ENCODE measurements around the gene CATSPERB.
"Not testable (repeated sequence)": the region's sequence is repeated elsewhere in the genome, so short reads cannot be mapped to it uniquely, and the experiment has no call there.

Gene CATSPERB

DNA sequence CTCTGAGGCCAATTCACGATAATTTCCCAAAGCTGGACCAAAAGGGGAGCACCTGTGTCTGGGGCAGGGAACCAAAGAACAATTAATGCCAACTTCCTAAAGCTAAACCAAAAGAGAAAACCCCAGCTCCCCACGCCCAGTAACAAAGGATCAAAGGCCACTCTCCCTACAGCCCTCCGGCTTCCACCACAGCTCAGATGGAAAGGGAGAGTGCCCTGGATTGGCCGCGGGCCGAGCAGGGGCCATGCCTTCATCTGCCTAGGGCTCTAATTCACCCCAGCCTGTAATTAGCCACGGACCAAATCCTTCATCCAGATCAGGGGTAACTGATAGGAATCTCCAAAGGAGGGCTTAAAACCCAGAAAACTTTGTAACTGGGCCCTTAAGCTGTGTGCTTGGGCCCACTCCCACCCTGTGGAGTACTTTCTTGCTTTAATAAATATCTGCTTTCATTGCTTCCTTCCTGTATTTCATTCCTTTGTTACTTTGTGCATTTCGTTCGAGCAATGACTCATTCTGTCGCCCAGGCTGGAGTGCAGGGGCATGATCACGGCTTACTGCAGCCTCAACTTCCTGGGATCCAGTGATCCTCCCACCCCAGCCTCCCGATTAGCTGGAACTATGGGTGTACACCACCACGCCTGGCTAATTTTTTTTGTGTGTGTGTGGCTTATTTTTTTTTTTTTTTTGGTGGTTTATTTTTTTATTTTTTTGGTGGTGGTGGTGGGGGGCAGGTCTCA is 156.2 kb downstream of the CATSPERB start:
- DNase-seq: peak in 1 of 3 donors; percentile 8

- peak; percentile 61 to 78 (median 73) for DNase-seq
Observed at GRCh38 chr14:91573894-91574837, 157.7 kb downstream of the CATSPERB start.

DNA sequence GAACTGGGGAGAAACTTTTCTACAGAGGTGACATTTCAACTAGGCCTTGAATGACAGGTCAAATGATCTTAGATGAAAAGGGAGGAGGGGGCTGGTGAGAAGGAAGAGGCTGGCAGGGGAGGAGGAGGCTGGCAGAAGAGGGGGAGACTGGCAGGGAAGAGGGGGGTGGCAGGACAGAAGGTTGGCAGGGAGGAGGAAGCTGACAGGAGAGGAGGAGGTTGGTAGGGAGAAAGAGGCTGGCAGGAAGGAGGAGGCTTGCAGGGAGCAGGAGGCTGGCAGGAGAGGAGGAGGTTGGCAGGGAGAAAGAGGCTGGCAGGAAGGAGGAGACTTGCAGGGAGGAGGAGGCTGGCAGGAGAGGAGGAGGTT is 158.4 kb downstream of the CATSPERB start:
- DNase-seq: no peak

GRCh38 chr14:91570021-91570420 is 161.9 kb downstream of the CATSPERB start:
- no peak for DNase-seq

- DNase-seq: no peak
Observed at GRCh38 chr14:91569301-91569700, 162.6 kb downstream of the CATSPERB start.

- no peak for DNase-seq
Observed at GRCh38 chr14:91568626-91569025, 163.3 kb downstream of the CATSPERB start.

GRCh38 chr14:91567827-91568226 is 164.1 kb downstream of the CATSPERB start:
- DNase-seq: not testable (repeated sequence)

- no peak for DNase-seq
Observed at GRCh38 chr14:91555531-91555930, 176.4 kb downstream of the CATSPERB start.

GRCh38 chr14:91554535-91555332 is 177.2 kb downstream of the CATSPERB start:
- no peak for DNase-seq

DNA sequence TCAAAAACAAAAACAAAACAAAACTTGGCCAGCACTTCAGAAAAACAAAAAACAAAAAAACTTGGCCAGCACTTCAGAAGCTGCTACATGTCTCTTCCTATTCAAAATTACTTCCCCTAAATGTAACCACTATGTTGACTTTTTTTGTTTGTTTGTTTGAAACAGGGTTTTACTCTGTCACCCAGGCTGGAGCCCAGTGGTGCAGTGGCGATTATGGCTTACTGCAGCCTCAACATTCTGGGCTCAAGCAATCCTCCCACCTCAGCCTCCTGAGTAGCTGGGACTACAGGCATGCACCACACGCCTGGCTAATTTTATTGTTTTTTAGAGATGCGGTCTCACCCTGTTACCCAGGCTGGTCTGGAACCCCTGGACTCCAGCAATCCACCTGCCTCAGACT is 183.8 kb downstream of the CATSPERB start:
- DNase-seq: no peak

- DNase-seq: no peak
Observed at GRCh38 chr14:91545946-91546716, 185.8 kb downstream of the CATSPERB start.

DNA sequence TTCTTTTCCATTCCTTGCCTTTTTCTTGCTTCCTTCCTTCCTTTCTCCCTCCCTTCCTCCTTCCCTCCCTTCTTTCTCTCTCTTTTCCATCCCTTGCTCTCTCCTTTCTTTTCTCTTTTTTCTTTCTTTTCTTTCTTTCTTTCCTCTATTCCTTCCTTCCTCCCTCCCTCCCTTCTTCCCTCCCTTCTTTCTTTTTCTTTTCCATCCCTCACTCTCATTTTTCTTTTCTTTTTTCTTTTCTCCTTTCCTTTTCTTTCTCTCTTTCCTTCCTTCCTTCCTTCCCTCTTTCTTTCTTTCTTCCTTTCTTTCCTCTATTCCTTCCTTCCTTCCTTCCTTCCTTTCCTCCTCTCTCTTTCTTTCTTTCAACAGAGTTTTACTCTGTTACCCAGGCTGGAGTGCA is 186.7 kb downstream of the CATSPERB start:
- no peak for DNase-seq

DNA sequence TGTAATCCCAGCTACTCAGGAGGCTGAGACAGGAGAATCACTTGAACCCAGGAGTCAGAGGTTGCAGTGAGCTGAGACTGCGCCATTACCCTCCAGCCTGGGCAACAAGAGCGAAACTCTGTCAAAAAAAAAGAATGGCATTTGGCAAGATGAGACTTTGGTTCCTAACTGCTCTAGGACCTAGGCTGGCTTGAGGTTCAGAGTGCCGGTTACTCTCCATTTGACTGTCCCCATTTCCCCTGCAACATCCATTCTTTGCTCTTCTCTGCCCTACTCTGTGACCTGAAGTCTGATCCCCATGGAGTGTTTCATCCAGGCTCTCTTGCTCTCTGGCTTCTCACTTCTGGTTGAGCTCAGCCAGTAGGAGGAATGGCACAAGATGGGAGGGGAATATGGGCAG is 195.6 kb downstream of the CATSPERB start:
- no peak for DNase-seq

DNA sequence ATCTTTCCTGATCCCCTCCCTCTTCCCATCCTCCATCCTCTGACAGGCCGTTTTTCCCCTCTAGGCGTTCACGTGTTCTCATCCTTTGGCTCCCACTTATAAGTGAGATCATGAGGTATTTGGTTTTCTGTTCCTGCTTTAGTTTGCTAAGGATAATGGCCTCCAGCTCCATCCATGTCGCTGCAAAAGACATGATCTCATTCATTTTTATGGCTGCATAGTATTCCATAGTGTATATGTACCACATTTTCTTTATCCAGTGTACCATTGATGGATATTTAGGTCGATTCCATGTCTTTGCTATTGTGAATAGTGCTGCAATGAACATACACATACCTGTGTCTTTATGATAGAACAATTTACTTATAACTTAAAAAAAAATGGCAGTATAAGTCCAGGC is 197.8 kb downstream of the CATSPERB start:
- not testable (repeated sequence) for DNase-seq

GRCh38 chr14:91533623-91534022 is 198.3 kb downstream of the CATSPERB start:
- no peak for DNase-seq

All from suppressor macrophage treated with lipopolysaccharide for 1 hour (primary cell).